GM12878 (cell line): ENCODE results near the gene GNAL. TPM values are rescaled to one million over a fixed set of nuclear protein-coding genes. Genes with fewer than 3 reads are reported as not detected.

ENCODE experiments used
- ATAC-seq: fragments of 200-7000 bp; cut with Tn5 transposase; 3 replicates; pipeline ENCODE4 v1.9.1; 2020; ENCODE audit warnings: mild to moderate bottlenecking, moderate library complexity
- BruUV-seq: library from RNA; stranded (reverse); fragments of 400-500 nt; replicated peaks from 2 replicates; lab custom pipeline; 2021; lab: Mats Ljungman, UMichigan
- CTCF ChIA-PET: fragments of 300-600 bp; sonication (Branson Sonifier 250); formaldehyde crosslinking; extraction: SDS; loops from one replicate; lab custom pipeline; 2021; ENCODE audit warnings: inconsistent platforms; lab: Yijun Ruan, JAX
- POLR2A ChIA-PET: fragments of 350-600 bp; formaldehyde crosslinking; extraction: SDS; loops from one replicate; lab custom pipeline; 2021; ENCODE audit warnings: inconsistent platforms; lab: Charles Lee
- RAD21 ChIA-PET: fragments of 300-600 bp; sonication (Branson Sonifier 250); formaldehyde crosslinking; loops from one replicate; lab custom pipeline; 2023; ENCODE audit warnings: antibody characterized with exemption; ENCODE audit not compliant: unreplicated experiment; lab: Charles Lee
- SMC1A ChIA-PET: fragments of 300-600 bp; sonication (Branson Sonifier 250); formaldehyde crosslinking; loops from one replicate; lab custom pipeline; 2023; ENCODE audit not compliant: unreplicated experiment, uncharacterized antibody; lab: Charles Lee
- DNase-seq: peaks from one replicate; pipeline ENCODE4 v3.0.0-alpha.2; 2011; ENCODE audit warnings: low read depth, low spot score
- FAIRE-seq: peaks from 3 replicates; lab custom pipeline; 2011; peaks lifted over from hg19 to GRCh38; lab: Jason Lieb, UNC
- H2AFZ ChIP-seq: 2 replicates; pipeline ENCODE4 v1.6.0; 2011; ENCODE audit warnings: low read depth, low read length, control low read depth; ENCODE audit not compliant: control insufficient read depth
- H3K27ac ChIP-seq: 2 replicates; pipeline ENCODE4 v1.5.1; 2011; ENCODE audit warnings: control low read depth; ENCODE audit not compliant: control insufficient read depth, insufficient read depth
- H3K27me3 ChIP-seq, 2 experiments: replicated peaks in 1 of 2; 2 replicates each; pipeline versions ENCODE4 v1.6.0 to v1.6.1; 2011; ENCODE audit warnings: low read length in 1 of 2; ENCODE audit not compliant: control insufficient read depth in 2 of 2, insufficient read depth in 2 of 2
- H3K36me3 ChIP-seq, 2 experiments: 2 replicates each; pipeline ENCODE4 v1.5.1; 2011; ENCODE audit warnings: low read length in 1 of 2; ENCODE audit not compliant: control insufficient read depth in 2 of 2, insufficient read depth in 2 of 2
- H3K4me1 ChIP-seq: 2 replicates; pipeline ENCODE4 v1.6.1; 2011; ENCODE audit warnings: mild to moderate bottlenecking, low read length, moderate library complexity, mixed read lengths; ENCODE audit not compliant: control insufficient read depth, insufficient read depth
- H3K4me2 ChIP-seq: 2 replicates; pipeline ENCODE4 v1.6.0; 2011; ENCODE audit warnings: control low read depth; ENCODE audit not compliant: control insufficient read depth, insufficient read depth
- H3K4me3 ChIP-seq: fragments of 200-600 bp; sonication (generic); 2 replicates; pipeline ENCODE4 v1.5.1; 2016
- H3K79me2 ChIP-seq: 2 replicates; pipeline ENCODE4 v1.6.0; 2011; ENCODE audit warnings: low read length; ENCODE audit not compliant: control insufficient read depth, insufficient read depth
- H3K9ac ChIP-seq: 2 replicates; pipeline ENCODE4 v1.8.0; 2011; ENCODE audit warnings: low read length, control low read depth, mixed read lengths; ENCODE audit not compliant: control insufficient read depth, insufficient read depth
- H3K9me3 ChIP-seq: replicated peaks from 3 replicates; pipeline ENCODE4 v1.5.1; 2011; ENCODE audit warnings: mild to moderate bottlenecking, low read length; ENCODE audit not compliant: control insufficient read depth, insufficient read depth
- H4K20me1 ChIP-seq: 2 replicates; pipeline ENCODE4 v1.6.0; 2011; ENCODE audit not compliant: control insufficient read depth, insufficient read depth
- ASH2L ChIP-seq: fragments of 300-600, 200-600 bp; sonication (generic); IDR thresholded peaks from 2 replicates; pipeline ENCODE4 v1.6.1; 2017; ENCODE audit warnings: low read depth, mild to moderate bottlenecking, borderline replicate concordance
- BCLAF1 ChIP-seq: fragments of 450-650 bp; IDR thresholded peaks from 2 replicates; pipeline ENCODE4 v1.6.1; 2017; ENCODE audit warnings: antibody characterized with exemption, mild to moderate bottlenecking, moderate library complexity
- CBX5 ChIP-seq: sonication (generic); IDR thresholded peaks from 2 replicates; pipeline ENCODE4 v1.6.1; 2016; ENCODE audit warnings: low read depth, moderate library complexity, mild to moderate bottlenecking, inconsistent platforms
- CHD4 ChIP-seq: fragments of 200-600 bp; sonication (generic); IDR thresholded peaks from 2 replicates; pipeline ENCODE4 v1.6.1; 2016; ENCODE audit warnings: mild to moderate bottlenecking
- DPF2 ChIP-seq: fragments of 450-650 bp; IDR thresholded peaks from 2 replicates; pipeline ENCODE4 v1.6.1; 2017; ENCODE audit warnings: mild to moderate bottlenecking
- FOS ChIP-seq: IDR thresholded peaks from 3 replicates; pipeline ENCODE4 v1.6.1; 2011; ENCODE audit warnings: borderline replicate concordance; ENCODE audit not compliant: insufficient read length; ENCODE audit errors: extremely low read depth
- MAX ChIP-seq: IDR thresholded peaks from 2 replicates; pipeline ENCODE4 v1.6.1; 2012; ENCODE audit warnings: low read depth, low read length, improper control_type of control experiment
- MTA2 ChIP-seq: fragments of 450-650 bp; IDR thresholded peaks from 2 replicates; pipeline ENCODE4 v1.6.1; 2016; ENCODE audit warnings: low read depth, mild to moderate bottlenecking, moderate library complexity
- NFYA ChIP-seq: IDR thresholded peaks from 2 replicates; pipeline ENCODE4 v1.6.1; 2011; ENCODE audit warnings: low read depth, mild to moderate bottlenecking, low read length, improper control_type of control experiment, borderline replicate concordance
- NR2C1 ChIP-seq: fragments of 450-650 bp; IDR thresholded peaks from 2 replicates; pipeline ENCODE4 v1.6.1; 2017; ENCODE audit warnings: antibody characterized with exemption, mild to moderate bottlenecking, moderate library complexity
- RAD51 ChIP-seq: fragments of 450-650 bp; IDR thresholded peaks from 2 replicates; pipeline ENCODE4 v1.6.1; 2016; ENCODE audit warnings: moderate library complexity, mild to moderate bottlenecking, inconsistent platforms
- STAT1 ChIP-seq: fragments of 450-650 bp; conservative IDR thresholded peaks from 2 replicates; pipeline ENCODE4 v1.6.1; 2014; ENCODE audit warnings: antibody characterized with exemption, mild to moderate bottlenecking
- TARDBP ChIP-seq: IDR thresholded peaks from 2 replicates; pipeline ENCODE4 v1.6.1; 2016; ENCODE audit warnings: borderline replicate concordance
- YY1 ChIP-seq: IDR thresholded peaks from 2 replicates; pipeline ENCODE4 v1.6.1; 2011; ENCODE audit warnings: low read depth, mild to moderate bottlenecking, low read length
- ZBED1 ChIP-seq: IDR thresholded peaks from 2 replicates; pipeline ENCODE4 v1.6.1; 2016; ENCODE audit warnings: borderline replicate concordance
- ZNF217 ChIP-seq: fragments of 450-650 bp; IDR thresholded peaks from 2 replicates; pipeline ENCODE4 v1.6.1; 2017; ENCODE audit warnings: antibody characterized with exemption, mild to moderate bottlenecking
- ZNF274 ChIP-seq: IDR thresholded peaks from one replicate; pipeline ENCODE4 v1.8.0; 2011; ENCODE audit not compliant: insufficient read length, insufficient read depth
- ZNF384 ChIP-seq: IDR thresholded peaks from 2 replicates; pipeline ENCODE4 v1.6.1; 2012; ENCODE audit warnings: low read depth, mild to moderate bottlenecking, low read length, improper control_type of control experiment, borderline replicate concordance
- WGBS: methylation state at CpG from one replicate; pipeline ENCODE4 v1.1.6; 2016; ENCODE audit warnings: low lambda C conversion rate; ENCODE audit not compliant: insufficient replicate concordance, insufficient coverage; ENCODE audit errors: missing lambda C conversion rate; 5-methylcytosine and 5-hydroxymethylcytosine counted together
- in situ Hi-C: fragments of 300-500 bp; cut with MboI; formaldehyde crosslinking; loops from 9 replicates; pipeline ENCODE4 v1.14.3; 2018; ENCODE audit warnings: mixed read lengths
- intact Hi-C: fragments of 100-400 bp; cut with micrococcal nuclease; formaldehyde crosslinking; loops from one replicate; pipeline ENCODE4 v1.14.2; 2022; ENCODE audit not compliant: unreplicated experiment
- polyA plus RNA-seq, 11 experiments: library from polyadenylated mRNA; depleted of rRNA in 4 of 11; unstranded in 6 of 11; stranded (reverse) in 5 of 11; fragments of >200 nt; fragmentation: Nextera tagmentation in 4 of 11; fragmentation: Illumina TruSeq in 1 of 11; extraction: Ambion mirVana in 4 of 11; extraction: Trizol in 1 of 11; gene quantifications; 1 replicate in 1 of 11; 2 replicates in 10 of 11; pipeline versions ENCODE4 v1.2.1 to v1.2.3, GENCODE V29; 2011 to 2016; ENCODE audit warnings: inconsistent platforms in 2 of 11, missing spikeins in 2 of 11, low read depth in 1 of 11
- total RNA-seq, 4 experiments: library from RNA; depleted of rRNA in 3 of 4; stranded (reverse); fragments of >200 nt in 3 of 4; fragmentation: Illumina TruSeq in 1 of 4; extraction: Trizol in 1 of 4; gene quantifications; 2 replicates each; pipeline versions ENCODE4 v1.2.1 to v1.2.3, GENCODE V29; 2013 to 2021
- TF ChIP-seq, protein P1 (sequence below): fragments of 450-650 bp; IDR thresholded peaks from 2 replicates; pipeline ENCODE4 v1.6.1; 2017; ENCODE audit warnings: mild to moderate bottlenecking, moderate library complexity

Gene GNAL
- total and polyA plus RNA-seq, 10 of the 15 experiments (the other 5 are each of a cell fraction or from before 2014, with no cell fraction given): 0.02 to 0.39 (median 0.05) TPM; not detected in 5

GRCh38 chr18:11810379-11810778 lies 121.3 kb downstream of the GNAL start:
- FAIRE-seq: no peak
- POLR2A ChIA-PET: no interaction called here
- no peak for DNase-seq
- TF ChIP-seq NFYA (no peak), ZNF217 (no peak), YY1 (no peak), DPF2 (no peak), ZNF384 (no peak), ZNF274 (no peak), STAT1 (no peak), RAD51 (no peak), TARDBP (no peak), FOS (no peak), NR2C1 (no peak), ZBED1 (no peak), CHD4 (no peak), CBX5 (no peak), BCLAF1 (no peak), MAX (no peak), MTA2 (no peak), ASH2L (no peak)
- TF ChIP-seq, protein P1, sequence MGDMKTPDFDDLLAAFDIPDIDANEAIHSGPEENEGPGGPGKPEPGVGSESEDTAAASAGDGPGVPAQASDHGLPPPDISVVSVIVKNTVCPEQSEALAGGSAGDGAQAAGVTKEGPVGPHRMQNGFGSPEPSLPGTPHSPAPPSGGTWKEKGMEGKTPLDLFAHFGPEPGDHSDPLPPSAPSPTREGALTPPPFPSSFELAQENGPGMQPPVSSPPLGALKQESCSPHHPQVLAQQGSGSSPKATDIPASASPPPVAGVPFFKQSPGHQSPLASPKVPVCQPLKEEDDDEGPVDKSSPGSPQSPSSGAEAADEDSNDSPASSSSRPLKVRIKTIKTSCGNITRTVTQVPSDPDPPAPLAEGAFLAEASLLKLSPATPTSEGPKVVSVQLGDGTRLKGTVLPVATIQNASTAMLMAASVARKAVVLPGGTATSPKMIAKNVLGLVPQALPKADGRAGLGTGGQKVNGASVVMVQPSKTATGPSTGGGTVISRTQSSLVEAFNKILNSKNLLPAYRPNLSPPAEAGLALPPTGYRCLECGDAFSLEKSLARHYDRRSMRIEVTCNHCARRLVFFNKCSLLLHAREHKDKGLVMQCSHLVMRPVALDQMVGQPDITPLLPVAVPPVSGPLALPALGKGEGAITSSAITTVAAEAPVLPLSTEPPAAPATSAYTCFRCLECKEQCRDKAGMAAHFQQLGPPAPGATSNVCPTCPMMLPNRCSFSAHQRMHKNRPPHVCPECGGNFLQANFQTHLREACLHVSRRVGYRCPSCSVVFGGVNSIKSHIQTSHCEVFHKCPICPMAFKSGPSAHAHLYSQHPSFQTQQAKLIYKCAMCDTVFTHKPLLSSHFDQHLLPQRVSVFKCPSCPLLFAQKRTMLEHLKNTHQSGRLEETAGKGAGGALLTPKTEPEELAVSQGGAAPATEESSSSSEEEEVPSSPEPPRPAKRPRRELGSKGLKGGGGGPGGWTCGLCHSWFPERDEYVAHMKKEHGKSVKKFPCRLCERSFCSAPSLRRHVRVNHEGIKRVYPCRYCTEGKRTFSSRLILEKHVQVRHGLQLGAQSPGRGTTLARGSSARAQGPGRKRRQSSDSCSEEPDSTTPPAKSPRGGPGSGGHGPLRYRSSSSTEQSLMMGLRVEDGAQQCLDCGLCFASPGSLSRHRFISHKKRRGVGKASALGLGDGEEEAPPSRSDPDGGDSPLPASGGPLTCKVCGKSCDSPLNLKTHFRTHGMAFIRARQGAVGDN: no peak

More at GRCh38 chr18:11810379-11810778, 121.3 kb downstream of the GNAL start:
- ChIA-PET CTCF (interaction anchor here (0.5 kb wide), 1 partner anchor 1943 kb away, joined by 3 read pairs; no protein-coding TSS in a partner anchor), SMC1A (interaction anchor here (1.0 kb wide), 1 partner anchor 18 kb away, joined by 4 read pairs; no protein-coding TSS in a partner anchor), RAD21 (no interaction called here)
- H3K4me2 ChIP-seq: no peak overlapping the region
- intact Hi-C loops: loop anchor here (10.0 kb wide), 1 partner anchor 56 kb away; no protein-coding TSS in a partner anchor
- no peak overlapping the region for H3K27ac ChIP-seq
- BruUV-seq: no TSS peak
- no peak overlapping the region for H2AFZ ChIP-seq
- no peaks in the 10 kb centered on the region for H3K36me3 ChIP-seq
- no peak overlapping the region for H3K9ac ChIP-seq
- in situ Hi-C loops: no loop called here
- no peaks in the 10 kb centered on the region for H4K20me1 ChIP-seq
- no peaks in the 10 kb centered on the region for H3K9me3 ChIP-seq
- H3K4me3 ChIP-seq: no peak overlapping the region
- H3K79me2 ChIP-seq: no peaks in the 10 kb centered on the region
- no peaks in the 10 kb centered on the region; a peak in 2 of 4 replicates for H3K27me3 ChIP-seq
- no peaks in the 10 kb centered on the region for H3K4me1 ChIP-seq
- WGBS: 0% methylated on average over 3 of the region's 3 CpGs
- ATAC-seq: no peak
